Esophagus muscularis mucosa (tissue), 4 donors: ENCODE measurements around the gene MEN1. TPM values are rescaled to one million over a fixed set of nuclear protein-coding genes. Genes with fewer than 3 reads are reported as not detected.

Source experiments
- DNase-seq: peaks from one replicate; pipeline ENCODE4 v3.0.0-alpha.2; 2017; ENCODE audit errors: extremely low spot score
- H3K27ac ChIP-seq, 4 donors: fragments of 200-600 bp; sonication (generic); replicated peaks in 1 of 4; 1 replicate in 3 of 4; 2 replicates in 1 of 4; pipeline ENCODE4 v1.5.1; 2016 to 2019; ENCODE audit warnings: mild to moderate bottlenecking in 1 of 4
- H3K27me3 ChIP-seq, 4 donors: fragments of 200-600 bp; sonication (generic); one replicate each; pipeline versions ENCODE4 v1.5.1 to v1.6.0; 2016 to 2019
- H3K36me3 ChIP-seq, 4 donors: fragments of 200-600 bp; sonication (generic); one replicate each; pipeline ENCODE4 v1.5.1; 2016 to 2019
- H3K4me1 ChIP-seq, 4 donors: fragments of 200-600 bp; sonication (generic); one replicate each; pipeline ENCODE4 v1.5.1; 2016 to 2019
- H3K4me3 ChIP-seq, 4 donors: fragments of 200-600 bp; sonication (generic); 1 replicate in 2 of 4; 2 replicates in 2 of 4; pipeline ENCODE4 v1.5.1; 2016 to 2019; ENCODE audit warnings: mild to moderate bottlenecking in 4 of 4, moderate library complexity in 1 of 4
- H3K9me3 ChIP-seq, 4 donors: fragments of 200-600 bp; sonication (generic); 1 replicate in 3 of 4; 2 replicates in 1 of 4; pipeline ENCODE4 v1.5.1; 2016 to 2019
- CTCF ChIP-seq, 3 experiments: fragments of 200-600 bp in 2 of 3; fragments of 450-650 bp in 1 of 3; sonication (generic) in 2 of 3; IDR thresholded peaks; one replicate each; pipeline ENCODE4 v1.5.1; 2017 to 2019; ENCODE audit warnings: antibody characterized with exemption in 3 of 3, mild to moderate bottlenecking in 2 of 3, moderate library complexity in 1 of 3
- EP300 ChIP-seq: sonication (generic); formaldehyde crosslinking; IDR thresholded peaks from one replicate; pipeline ENCODE4 v1.6.1; 2017; ENCODE audit warnings: antibody characterized with exemption
- POLR2A ChIP-seq: fragments of 450-650 bp; IDR thresholded peaks from one replicate; pipeline ENCODE4 v1.6.1; 2017; ENCODE audit warnings: antibody characterized with exemption, moderate library complexity, mild to moderate bottlenecking, low read depth
- POLR2AphosphoS5 ChIP-seq, 2 donors: sonication (generic); formaldehyde crosslinking; IDR thresholded peaks; one replicate each; pipeline ENCODE4 v1.6.1; 2017; ENCODE audit warnings: antibody characterized with exemption in 2 of 2
- WGBS: methylation state at CpG from one replicate; pipeline ENCODE4 v1.1.5; 2018; 5-methylcytosine and 5-hydroxymethylcytosine counted together
- intact Hi-C: fragments of 100-400 bp; cut with DNase I; formaldehyde crosslinking; loops from one replicate; pipeline ENCODE4 v1.15.1; 2023
- total RNA-seq, 4 donors: library from RNA; depleted of rRNA; stranded (reverse); fragments of >200 nt; gene quantifications; one replicate each; pipeline versions ENCODE4 v1.1.0 to v1.2.1, GENCODE V29; 2016

Gene MEN1
- total RNA-seq, 4 donors from 2014 or later: 10.4 to 18.7 (median 11.5) TPM

- no peaks in the 10 kb centered on the region for H3K9me3 ChIP-seq
- WGBS: 62% methylated on average over 9 of the region's 14 CpGs
- no peak overlapping the region for H3K27ac ChIP-seq
- no peaks in the 10 kb centered on the region for H3K27me3 ChIP-seq
- no peak for TF ChIP-seq POLR2AphosphoS5 (IDR thresholded peaks at IDR 0.05)
- TF ChIP-seq POLR2A: no peak
- no peak for TF ChIP-seq EP300
- TF ChIP-seq CTCF (IDR thresholded peaks at IDR 0.05): no peak
- no peak for DNase-seq
- no peak overlapping the region for H3K4me3 ChIP-seq
- intact Hi-C loops: no loop called here
- peaks cover 20 to 66% (median 51%) of the 10 kb centered on the region in 4 donors for H3K36me3 ChIP-seq
- peaks cover 20 to 37% (median 29%) of the 10 kb centered on the region in 4 donors for H3K4me1 ChIP-seq
Observed at GRCh38 chr11:64799623-64800302, 10.6 kb downstream of the MEN1 start.

- no peak for TF ChIP-seq CTCF (IDR thresholded peaks at IDR 0.05)
- no peak for TF ChIP-seq POLR2AphosphoS5 (IDR thresholded peaks at IDR 0.05)
- no peak for TF ChIP-seq POLR2A
- no peak for TF ChIP-seq EP300
- H3K36me3 ChIP-seq: peaks cover 15 to 63% (median 48%) of the 10 kb centered on the region in 4 donors
- no peak for DNase-seq
- H3K27me3 ChIP-seq: no peaks in the 10 kb centered on the region
- peaks cover 15 to 32% (median 24%) of the 10 kb centered on the region in 4 donors for H3K4me1 ChIP-seq
- WGBS: 98% methylated on average over 6 of the region's 7 CpGs
- no peak overlapping the region for H3K27ac ChIP-seq
- no peak overlapping the region for H3K4me3 ChIP-seq
- intact Hi-C loops: no loop called here
- H3K9me3 ChIP-seq: no peaks in the 10 kb centered on the region
Observed at GRCh38 chr11:64799256-64799622, 11.1 kb downstream of the MEN1 start.

DNA sequence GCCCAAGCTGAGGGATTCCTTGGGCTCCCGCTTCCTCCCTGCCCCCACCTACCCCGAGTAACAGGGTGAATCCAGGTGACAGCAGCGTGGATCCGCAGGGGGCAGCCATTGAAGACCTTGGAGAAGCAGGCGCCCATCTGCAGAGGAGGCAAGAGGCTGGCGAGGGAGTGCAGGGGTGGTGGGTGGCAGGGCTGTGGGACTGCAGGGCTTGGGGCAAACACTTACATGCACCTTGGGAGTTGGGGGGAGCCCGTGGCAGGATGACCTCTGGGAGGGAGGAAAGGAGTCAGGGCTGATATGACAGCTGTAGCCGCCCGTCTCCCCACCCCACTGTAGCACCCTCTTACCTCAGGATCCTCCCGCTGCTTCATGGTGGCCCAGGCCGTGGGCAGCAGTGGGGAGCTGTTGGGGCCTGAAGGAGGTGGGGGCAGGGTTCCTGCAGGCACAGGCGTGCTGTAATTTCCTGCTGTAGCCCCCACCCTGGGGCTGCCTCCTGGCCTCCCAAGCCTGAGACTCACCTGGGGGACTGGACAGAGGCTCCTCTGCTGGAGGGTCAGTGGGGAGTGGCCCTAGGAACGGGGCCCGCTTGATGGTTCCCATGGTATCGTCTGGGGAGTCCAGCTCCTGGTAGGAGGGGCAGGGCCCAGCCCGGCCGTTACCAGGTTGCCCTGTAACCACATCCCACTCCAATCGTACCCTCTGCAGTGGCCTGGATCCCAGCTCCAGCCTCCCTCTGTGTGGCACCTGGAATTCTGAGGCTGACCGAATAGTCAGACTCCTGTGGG is 13.4 kb downstream of the MEN1 start:
- no peak for DNase-seq
- Histone ChIP-seq H3K36me3 (peaks cover 16 to 78% (median 52%) of the 10 kb centered on the region in 4 donors), H3K4me1 (peaks cover 6 to 20% (median 6%) of the 10 kb centered on the region in 4 donors), H3K4me3 (no peak overlapping the region), H3K27ac (no peak overlapping the region), H3K27me3 (no peaks in the 10 kb centered on the region), H3K9me3 (no peaks in the 10 kb centered on the region)
- WGBS: 85% methylated on average over 6 of the region's 19 CpGs
- intact Hi-C loops: no loop called here
- TF ChIP-seq POLR2AphosphoS5 (IDR thresholded peaks at IDR 0.05) (no peak), POLR2A (no peak), EP300 (no peak), CTCF (IDR thresholded peaks at IDR 0.05) (no peak)

DNA sequence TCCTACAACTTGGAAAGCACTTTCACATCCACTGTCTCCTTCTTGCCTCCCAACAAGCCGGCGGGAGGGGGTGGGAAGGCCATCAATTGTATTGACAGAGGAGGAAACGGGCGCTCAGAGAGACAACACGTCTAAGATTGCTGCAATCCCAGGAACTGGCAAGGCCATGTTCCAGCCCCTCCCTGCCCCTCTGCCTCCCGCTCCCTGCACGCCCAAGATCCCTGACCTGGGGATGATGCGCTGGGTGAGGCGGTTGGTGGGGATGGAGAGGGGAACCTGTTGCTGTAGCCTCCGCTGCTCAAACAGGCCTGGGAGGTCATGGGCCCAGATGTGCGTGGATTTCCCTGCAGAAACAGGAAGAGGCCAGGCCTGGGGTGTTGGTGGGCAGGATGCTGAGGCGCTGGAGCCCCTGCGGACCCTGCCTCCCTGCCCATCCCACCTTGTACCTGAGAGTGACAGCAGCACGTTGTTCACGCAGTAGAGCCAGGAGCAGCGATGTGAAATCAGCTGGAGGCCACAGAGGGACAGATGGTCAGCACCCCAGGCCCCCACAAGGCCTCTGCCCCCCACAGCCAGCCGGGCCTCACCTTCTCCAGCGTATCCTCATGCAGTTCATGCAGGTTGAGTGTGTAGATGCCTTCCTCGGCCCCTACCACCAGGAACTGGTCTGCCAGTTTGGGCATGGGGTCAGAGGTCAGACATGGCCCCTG is 14.1 kb downstream of the MEN1 start:
- Histone ChIP-seq H3K9me3 (no peaks in the 10 kb centered on the region), H3K36me3 (peaks cover 18 to 86% (median 59%) of the 10 kb centered on the region in 4 donors), H3K27me3 (no peaks in the 10 kb centered on the region), H3K4me1 (peaks cover 0 to 12% (median 3%) of the 10 kb centered on the region in 4 donors), H3K4me3 (no peak overlapping the region), H3K27ac (no peak overlapping the region)
- WGBS: 84% methylated on average over 9 of the region's 19 CpGs
- intact Hi-C loops: no loop called here
- no peak for DNase-seq
- TF ChIP-seq CTCF (IDR thresholded peaks at IDR 0.05) (no peak), POLR2A (no peak), EP300 (no peak), POLR2AphosphoS5 (IDR thresholded peaks at IDR 0.05) (no peak)
